HCT116 (cell line): ENCODE results near the gene IFITM10. TPM values are rescaled to one million over a fixed set of nuclear protein-coding genes. Genes with fewer than 3 reads are reported as not detected.
"Not testable (repeated sequence)": the region's sequence is repeated elsewhere in the genome, so short reads cannot be mapped to it uniquely, and the experiment has no call there.

Experiments
- ATAC-seq: fragments of 200-7000 bp; cut with Tn5 transposase; 2 replicates; pipeline ENCODE4 v1.9.1; 2020; ENCODE audit warnings: mild to moderate bottlenecking, moderate library complexity
- BruUV-seq: library from RNA; stranded (reverse); fragments of 400-500 nt; replicated peaks from 2 replicates; lab custom pipeline; 2021; lab: Mats Ljungman, UMichigan
- CTCF ChIA-PET: fragments of 300-600 bp; sonication (Branson Sonifier 250); formaldehyde crosslinking; loops from one replicate; lab custom pipeline; 2021; ENCODE audit warnings: antibody characterized with exemption; lab: Charles Lee
- POLR2A ChIA-PET: fragments of 300-600, 350-600 bp; sonication (Branson Sonifier 250); formaldehyde crosslinking; loops from one replicate; lab custom pipeline; 2021; ENCODE audit warnings: antibody characterized with exemption; lab: Charles Lee
- RAD21 ChIA-PET, 2 experiments: fragments of 300-600 bp; sonication (Branson Sonifier 250); formaldehyde crosslinking; loops; one replicate each; lab custom pipeline; 2023; ENCODE audit warnings: low total read pairs in 2 of 2; ENCODE audit not compliant: uncharacterized antibody in 2 of 2, unreplicated experiment in 2 of 2, low non-redundant PET in 1 of 2; lab: Charles Lee
- DNase-seq: peaks from one replicate; pipeline ENCODE4 v3.0.0-alpha.2; 2010; ENCODE audit warnings: low read depth, low spot score
- H2AFZ ChIP-seq: fragments of 200-600 bp; shearing (Covaris generic), sonication (generic); 2 replicates; pipeline ENCODE4 v1.6.1; 2017; ENCODE audit warnings: low read depth, mixed run types, mixed read lengths, antibody characterized with exemption, low read length; ENCODE audit not compliant: poor library complexity, severe bottlenecking
- H3K27ac ChIP-seq: 2 replicates; pipeline ENCODE4 v1.5.1; 2012; ENCODE audit warnings: low read depth, low read length
- H3K27me3 ChIP-seq: fragments of 200-600 bp; sonication (generic); 2 replicates; pipeline ENCODE4 v1.6.1; 2016; ENCODE audit warnings: mixed run types, low read length, mixed read lengths; ENCODE audit not compliant: insufficient read depth
- H3K36me3 ChIP-seq, 2 experiments: fragments of 200-500 bp in 1 of 2; fragments of 200-600 bp in 1 of 2; sonication (Bioruptor generic) in 1 of 2; sonication (generic) in 1 of 2; 2 replicates each; pipeline versions ENCODE4 v1.5.1 to v1.6.1; 2014 to 2016; ENCODE audit warnings: low read length in 2 of 2, inconsistent platforms in 1 of 2, mixed read lengths in 1 of 2, mixed run types in 1 of 2; ENCODE audit not compliant: insufficient read depth in 2 of 2, control insufficient read depth in 1 of 2
- H3K4me1 ChIP-seq, 2 experiments: fragments of 200-600 bp in 1 of 2; sonication (generic) in 1 of 2; 2 replicates each; pipeline versions ENCODE4 v1.5.1 to v1.6.1; 2012 to 2017; ENCODE audit warnings: low read length in 2 of 2, inconsistent platforms in 1 of 2, mild to moderate bottlenecking in 1 of 2, mixed read lengths in 1 of 2, mixed run types in 1 of 2, moderate library complexity in 1 of 2; ENCODE audit not compliant: insufficient read depth in 2 of 2, control insufficient read depth in 1 of 2
- H3K4me2 ChIP-seq: fragments of 200-600 bp; sonication (generic); 2 replicates; pipeline ENCODE4 v1.6.1; 2017; ENCODE audit warnings: mixed run types, low read length, mixed read lengths
- H3K4me3 ChIP-seq, 2 experiments: fragments of 200-600 bp in 1 of 2; sonication (generic) in 1 of 2; replicated peaks in 1 of 2; 2 replicates each; pipeline ENCODE4 v1.5.1; 2011 to 2016; ENCODE audit warnings: low read length in 2 of 2, control low read depth in 1 of 2, low read depth in 1 of 2, mild to moderate bottlenecking in 1 of 2, mixed read lengths in 1 of 2, mixed run types in 1 of 2
- H3K79me2 ChIP-seq: fragments of 200-600 bp; sonication (generic); 2 replicates; pipeline ENCODE4 v1.6.1; 2017; ENCODE audit warnings: mild to moderate bottlenecking, mixed run types, low read length, moderate library complexity, mixed read lengths; ENCODE audit not compliant: insufficient read depth
- H3K9ac ChIP-seq: fragments of 200-600 bp; sonication (generic); 2 replicates; pipeline ENCODE4 v1.6.1; 2016; ENCODE audit warnings: low read length, mixed read lengths
- H3K9me2 ChIP-seq: fragments of 200-600 bp; sonication (generic), shearing (Covaris generic); 2 replicates; pipeline ENCODE4 v1.6.1; 2017; ENCODE audit warnings: mixed run types, mild to moderate bottlenecking, moderate library complexity; ENCODE audit not compliant: insufficient read depth
- H3K9me3 ChIP-seq, 2 experiments: fragments of 200-500 bp in 1 of 2; fragments of 200-600 bp in 1 of 2; sonication (Bioruptor generic) in 1 of 2; sonication (generic) in 1 of 2; 2 replicates each; pipeline ENCODE4 v1.6.1; 2014 to 2017; ENCODE audit warnings: low read length in 2 of 2, mixed read lengths in 2 of 2, inconsistent platforms in 1 of 2, low read depth in 1 of 2, mild to moderate bottlenecking in 1 of 2, mixed run types in 1 of 2, moderate library complexity in 1 of 2; ENCODE audit not compliant: control insufficient read depth in 1 of 2, insufficient read depth in 1 of 2
- H4K20me1 ChIP-seq: fragments of 200-600 bp; sonication (generic), shearing (Covaris generic); 2 replicates; pipeline ENCODE4 v1.6.1; 2017; ENCODE audit warnings: mixed run types, mild to moderate bottlenecking, moderate library complexity; ENCODE audit not compliant: insufficient read depth
- CEBPB ChIP-seq: IDR thresholded peaks from 2 replicates; pipeline ENCODE4 v1.6.1; 2012; ENCODE audit warnings: low read depth
- POLR2AphosphoS5 ChIP-seq: IDR thresholded peaks from 2 replicates; pipeline ENCODE4 v1.6.1; 2011; ENCODE audit warnings: mild to moderate bottlenecking, low read depth, low read length, moderate library complexity
- TCF7L2 ChIP-seq: IDR thresholded peaks from 2 replicates; pipeline ENCODE4 v1.7.0; 2011; ENCODE audit warnings: borderline replicate concordance, inconsistent platforms; ENCODE audit not compliant: insufficient read depth, insufficient read length; ENCODE audit errors: extremely low read depth
- YY1 ChIP-seq: IDR thresholded peaks from 2 replicates; pipeline ENCODE4 v1.6.1; 2011; ENCODE audit warnings: low read length, low read depth, moderate library complexity, mild to moderate bottlenecking; ENCODE audit not compliant: insufficient replicate concordance; ENCODE audit errors: extremely low read depth
- intact Hi-C: fragments of 100-400 bp; cut with micrococcal nuclease; formaldehyde crosslinking; loops from 2 replicates; pipeline ENCODE4 v1.10.0; 2022
- total RNA-seq: library from RNA; stranded (reverse); gene quantifications from one replicate; pipeline ENCODE4 v1.2.1, GENCODE V29; 2021; ENCODE audit not compliant: unreplicated experiment
- TF ChIP-seq, protein P1 (sequence below): IDR thresholded peaks from 2 replicates; pipeline ENCODE4 v1.6.1; 2012

IFITM10 gene
- total RNA-seq, 1 experiment from 2014 or later: 1.9 TPM

DNA sequence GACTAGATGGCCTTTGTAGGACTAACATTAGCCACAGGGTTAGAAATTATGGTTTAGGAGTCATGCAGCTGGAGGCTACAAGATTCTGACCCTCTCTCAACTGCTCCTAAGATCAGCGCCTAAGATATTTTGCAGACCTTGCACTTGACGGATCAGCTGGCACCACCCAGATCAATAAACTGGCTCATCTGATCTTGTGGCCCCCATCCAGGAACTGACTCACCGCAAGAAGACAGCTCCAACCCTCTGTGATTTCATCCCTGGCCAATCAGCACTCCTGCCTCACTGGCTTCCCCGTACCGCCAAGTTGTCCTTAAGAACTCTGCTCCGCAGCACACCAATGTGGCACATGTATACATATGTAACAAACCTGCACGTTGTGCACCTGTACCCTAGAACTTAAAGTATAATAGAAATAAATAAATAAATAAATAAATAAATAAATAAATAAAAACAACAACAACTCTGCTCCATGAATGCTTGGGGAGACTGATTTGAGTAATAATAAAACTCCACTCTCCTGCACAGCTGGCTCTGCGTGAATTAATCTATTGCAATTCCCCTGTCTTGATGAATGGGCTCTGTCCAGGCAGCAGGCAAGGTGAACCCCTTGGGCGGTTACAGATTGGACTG, 19.0 kb upstream of the IFITM10 start:
- H3K79me2 ChIP-seq, H4K20me1 ChIP-seq, H3K9me2 ChIP-seq, POLR2A ChIA-PET, H3K36me3 ChIP-seq, BruUV-seq, CTCF ChIA-PET, intact Hi-C loops, H3K9me3 ChIP-seq, RAD21 ChIA-PET, H3K27ac ChIP-seq, H3K4me3 ChIP-seq, H3K9ac ChIP-seq, H3K27me3 ChIP-seq, H2AFZ ChIP-seq: not testable (repeated sequence)
- TF ChIP-seq POLR2AphosphoS5: peak; percentile 49; the same call in 1 of the 2 replicates
- TF ChIP-seq TCF7L2: peak; percentile 28
- ATAC-seq (peak; percentile 29), DNase-seq (peak; percentile 42)
- Histone ChIP-seq H3K4me1 (peaks cover 24 to 51% of the 10 kb centered on the region in 2 experiments), H3K4me2 (0 out of 2 replicates have a peak overlapping the region, but pooled peaks have one; percentile 25)

DNA sequence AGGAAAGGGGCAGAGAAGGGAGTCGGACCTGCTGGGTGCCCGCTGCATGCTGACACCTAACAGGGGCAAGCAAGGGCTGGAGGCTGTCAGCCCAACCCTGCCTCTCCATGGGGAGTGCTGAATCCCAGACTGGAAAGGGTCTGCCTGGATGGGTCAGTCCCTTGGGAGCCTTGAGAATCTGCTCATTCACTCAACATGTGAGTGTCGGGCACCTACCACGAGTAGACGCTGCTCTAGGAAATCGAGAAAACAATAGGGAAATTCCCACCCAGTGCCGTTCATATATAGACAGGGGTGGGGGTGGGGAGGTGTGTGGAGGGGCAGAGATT, 17.7 kb upstream of the IFITM10 start:
- intact Hi-C loops: no loop called here
- no peaks in the 10 kb centered on the region for H3K9me3 ChIP-seq
- ChIA-PET POLR2A (no interaction called here), RAD21 (no interaction called here), CTCF (no interaction called here)
- H3K27ac ChIP-seq: no peak overlapping the region
- H3K4me3 ChIP-seq: no peak overlapping the region
- peaks cover 4% of the 10 kb centered on the region; the same call in 1 of the 2 replicates for H3K79me2 ChIP-seq
- no peak overlapping the region for H3K9ac ChIP-seq
- H4K20me1 ChIP-seq: no peaks in the 10 kb centered on the region
- no peak for DNase-seq
- no peak for ATAC-seq
- H3K4me2 ChIP-seq: no peak overlapping the region
- no peaks in the 10 kb centered on the region for H3K27me3 ChIP-seq
- H3K36me3 ChIP-seq: no peaks in the 10 kb centered on the region
- peaks cover 19 to 49% of the 10 kb centered on the region in 2 experiments for H3K4me1 ChIP-seq
- no TSS peak for BruUV-seq
- H3K9me2 ChIP-seq: no peaks in the 10 kb centered on the region
- TF ChIP-seq CEBPB: no peak
- TF ChIP-seq, protein P1, sequence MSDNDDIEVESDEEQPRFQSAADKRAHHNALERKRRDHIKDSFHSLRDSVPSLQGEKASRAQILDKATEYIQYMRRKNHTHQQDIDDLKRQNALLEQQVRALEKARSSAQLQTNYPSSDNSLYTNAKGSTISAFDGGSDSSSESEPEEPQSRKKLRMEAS: no peak
- TF ChIP-seq YY1: no peak
- H2AFZ ChIP-seq: no peak overlapping the region
